ENCODE data around the gene TRIM24.

TRIM24 gene

DNA sequence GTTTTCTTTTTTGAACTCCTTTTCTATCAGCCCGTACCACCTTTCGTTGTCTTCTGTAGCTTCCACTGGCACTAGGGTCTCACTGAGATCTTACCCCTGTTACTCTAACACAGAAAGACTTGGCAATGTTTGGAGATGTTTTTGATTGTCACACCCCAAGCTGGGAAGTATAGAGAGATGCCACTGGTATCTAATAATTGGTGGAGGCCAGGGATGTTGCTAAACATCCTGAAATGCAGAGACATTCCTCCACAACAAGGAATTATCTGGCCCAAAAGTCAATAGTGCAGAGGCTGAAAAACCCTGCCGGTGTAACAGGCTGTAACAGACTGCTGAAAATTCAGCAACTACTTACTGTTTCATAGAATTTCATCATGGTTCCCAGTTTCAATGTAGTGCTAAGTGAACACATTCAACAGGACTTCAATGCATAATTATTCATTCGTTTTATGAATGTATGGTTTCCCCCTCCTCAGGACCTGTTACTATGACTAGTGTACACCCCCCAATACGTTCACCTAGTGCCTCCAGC, 115.9 kb downstream of the TRIM24 start:
- H3K4me2 ChIP-seq (ENCODE audit: low read depth, low read length): no peak overlapping the region
- no peak overlapping the region for H3K9ac ChIP-seq (ENCODE audit: low read length)
- no peak overlapping the region for H3K27ac ChIP-seq (ENCODE audit: low read length)
- no peaks in the 10 kb centered on the region for H3K9me3 ChIP-seq (replicated peaks; ENCODE audit: insufficient read depth, low read length)
- no peaks in the 10 kb centered on the region for H4K20me1 ChIP-seq (ENCODE audit: insufficient read depth, low read length)
- no peak overlapping the region for H3K4me3 ChIP-seq (ENCODE audit: low read length)
- H3K27me3 ChIP-seq (replicated peaks; ENCODE audit: insufficient read depth, low read length): no peaks in the 10 kb centered on the region
- H2AFZ ChIP-seq (ENCODE audit: low read length): no peak overlapping the region
- no peaks in the 10 kb centered on the region for H3K4me1 ChIP-seq (ENCODE audit: low read length)
- H3K36me3 ChIP-seq (replicated peaks; ENCODE audit: insufficient read depth, low read length): no peaks in the 10 kb centered on the region; the same call in 1 of the 2 replicates
- H3F3A ChIP-seq (ENCODE audit: insufficient read depth, low read length): no peaks in the 10 kb centered on the region
- no peak for TF ChIP-seq EZH2phosphoT487 (IDR thresholded peaks at IDR 0.05; ENCODE audit: low read length)
- TF ChIP-seq EZH2 (optimal IDR thresholded peaks at IDR 0.05; ENCODE audit: low read depth, low read length): no peak
- TF ChIP-seq, protein P1, sequence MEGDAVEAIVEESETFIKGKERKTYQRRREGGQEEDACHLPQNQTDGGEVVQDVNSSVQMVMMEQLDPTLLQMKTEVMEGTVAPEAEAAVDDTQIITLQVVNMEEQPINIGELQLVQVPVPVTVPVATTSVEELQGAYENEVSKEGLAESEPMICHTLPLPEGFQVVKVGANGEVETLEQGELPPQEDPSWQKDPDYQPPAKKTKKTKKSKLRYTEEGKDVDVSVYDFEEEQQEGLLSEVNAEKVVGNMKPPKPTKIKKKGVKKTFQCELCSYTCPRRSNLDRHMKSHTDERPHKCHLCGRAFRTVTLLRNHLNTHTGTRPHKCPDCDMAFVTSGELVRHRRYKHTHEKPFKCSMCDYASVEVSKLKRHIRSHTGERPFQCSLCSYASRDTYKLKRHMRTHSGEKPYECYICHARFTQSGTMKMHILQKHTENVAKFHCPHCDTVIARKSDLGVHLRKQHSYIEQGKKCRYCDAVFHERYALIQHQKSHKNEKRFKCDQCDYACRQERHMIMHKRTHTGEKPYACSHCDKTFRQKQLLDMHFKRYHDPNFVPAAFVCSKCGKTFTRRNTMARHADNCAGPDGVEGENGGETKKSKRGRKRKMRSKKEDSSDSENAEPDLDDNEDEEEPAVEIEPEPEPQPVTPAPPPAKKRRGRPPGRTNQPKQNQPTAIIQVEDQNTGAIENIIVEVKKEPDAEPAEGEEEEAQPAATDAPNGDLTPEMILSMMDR (IDR thresholded peaks at IDR 0.05; ENCODE audit: low read length): no peak
- H3K79me2 ChIP-seq (ENCODE audit: low read length): no peaks in the 10 kb centered on the region
- no peaks in the 10 kb centered on the region for H3K9me2 ChIP-seq (replicated peaks; ENCODE audit: insufficient read depth, low read length)
- no peak for DNase-seq

DNA sequence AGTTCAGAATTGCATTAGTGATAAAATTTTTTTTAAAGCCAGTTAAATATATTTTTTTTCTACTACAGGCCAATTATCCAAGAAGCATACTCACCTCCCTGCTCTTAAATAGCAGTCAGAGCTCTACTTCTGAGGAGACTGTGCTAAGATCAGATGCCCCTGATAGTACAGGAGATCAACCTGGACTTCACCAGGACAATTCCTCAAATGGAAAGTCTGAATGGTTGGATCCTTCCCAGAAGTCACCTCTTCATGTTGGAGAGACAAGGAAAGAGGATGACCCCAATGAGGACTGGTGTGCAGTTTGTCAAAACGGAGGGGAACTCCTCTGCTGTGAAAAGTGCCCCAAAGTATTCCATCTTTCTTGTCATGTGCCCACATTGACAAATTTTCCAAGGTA, 119.1 kb downstream of the TRIM24 start:
- H3K4me2 ChIP-seq (ENCODE audit: low read depth, low read length): no peak overlapping the region
- no peak for DNase-seq
- no peak overlapping the region for H3K4me3 ChIP-seq (ENCODE audit: low read length)
- H3K27me3 ChIP-seq (replicated peaks; ENCODE audit: insufficient read depth, low read length): no peaks in the 10 kb centered on the region
- no peak for TF ChIP-seq EZH2phosphoT487 (IDR thresholded peaks at IDR 0.05; ENCODE audit: low read length)
- no peaks in the 10 kb centered on the region for H3F3A ChIP-seq (ENCODE audit: insufficient read depth, low read length)
- no peaks in the 10 kb centered on the region; the same call in none of the 2 replicates for H3K36me3 ChIP-seq (replicated peaks; ENCODE audit: insufficient read depth, low read length)
- H3K9me3 ChIP-seq (replicated peaks; ENCODE audit: insufficient read depth, low read length): no peaks in the 10 kb centered on the region
- H3K79me2 ChIP-seq (ENCODE audit: low read length): no peaks in the 10 kb centered on the region
- H3K4me1 ChIP-seq (ENCODE audit: low read length): no peaks in the 10 kb centered on the region
- H4K20me1 ChIP-seq (ENCODE audit: insufficient read depth, low read length): no peaks in the 10 kb centered on the region
- H2AFZ ChIP-seq (ENCODE audit: low read length): no peak overlapping the region
- no peak overlapping the region for H3K27ac ChIP-seq (ENCODE audit: low read length)
- no peak overlapping the region for H3K9ac ChIP-seq (ENCODE audit: low read length)
- no peaks in the 10 kb centered on the region for H3K9me2 ChIP-seq (replicated peaks; ENCODE audit: insufficient read depth, low read length)

DNA sequence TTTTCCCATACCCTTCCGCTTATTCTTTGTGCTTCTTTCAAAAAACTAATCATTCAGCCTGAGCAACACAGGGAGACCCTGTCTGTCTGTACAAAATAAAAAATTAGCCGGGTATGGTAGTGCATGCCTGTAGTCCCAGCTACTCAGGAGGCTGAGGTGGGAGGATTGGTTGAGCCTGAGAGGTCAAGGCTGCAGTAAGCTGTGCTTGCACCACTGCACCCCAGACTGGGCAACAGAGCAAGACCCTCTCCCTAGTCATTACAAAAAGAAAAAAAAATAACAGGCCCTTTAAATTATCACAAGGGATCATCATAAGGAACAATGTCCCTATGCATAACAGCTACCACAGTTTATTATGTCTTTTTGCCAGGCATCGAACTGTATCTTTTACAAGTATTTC, 119.6 kb downstream of the TRIM24 start:
- peaks cover 4% of the 10 kb centered on the region for H3K36me3 ChIP-seq (replicated peaks; ENCODE audit: insufficient read depth, low read length)
- H3K4me3 ChIP-seq (ENCODE audit: low read length): no peak overlapping the region
- H3K4me2 ChIP-seq (ENCODE audit: low read depth, low read length): no peak overlapping the region
- TF ChIP-seq, protein P1 (IDR thresholded peaks at IDR 0.05; ENCODE audit: low read length): no peak
- TF ChIP-seq EZH2phosphoT487 (IDR thresholded peaks at IDR 0.05; ENCODE audit: low read length) (no peak), EZH2 (optimal IDR thresholded peaks at IDR 0.05; ENCODE audit: low read depth, low read length) (no peak)
- H3K27ac ChIP-seq (ENCODE audit: low read length): no peak overlapping the region
- no peak overlapping the region for H3K9ac ChIP-seq (ENCODE audit: low read length)
- H3K79me2 ChIP-seq (ENCODE audit: low read length): no peaks in the 10 kb centered on the region
- no peak for DNase-seq
- no peaks in the 10 kb centered on the region for H3K9me2 ChIP-seq (replicated peaks; ENCODE audit: insufficient read depth, low read length)
- no peak overlapping the region for H2AFZ ChIP-seq (ENCODE audit: low read length)
- H3F3A ChIP-seq (ENCODE audit: insufficient read depth, low read length): no peaks in the 10 kb centered on the region
- H3K4me1 ChIP-seq (ENCODE audit: low read length): no peaks in the 10 kb centered on the region
- no peaks in the 10 kb centered on the region for H3K27me3 ChIP-seq (replicated peaks; ENCODE audit: insufficient read depth, low read length)
- no peaks in the 10 kb centered on the region for H3K9me3 ChIP-seq (replicated peaks; ENCODE audit: insufficient read depth, low read length)
- H4K20me1 ChIP-seq (ENCODE audit: insufficient read depth, low read length): no peaks in the 10 kb centered on the region

DNA sequence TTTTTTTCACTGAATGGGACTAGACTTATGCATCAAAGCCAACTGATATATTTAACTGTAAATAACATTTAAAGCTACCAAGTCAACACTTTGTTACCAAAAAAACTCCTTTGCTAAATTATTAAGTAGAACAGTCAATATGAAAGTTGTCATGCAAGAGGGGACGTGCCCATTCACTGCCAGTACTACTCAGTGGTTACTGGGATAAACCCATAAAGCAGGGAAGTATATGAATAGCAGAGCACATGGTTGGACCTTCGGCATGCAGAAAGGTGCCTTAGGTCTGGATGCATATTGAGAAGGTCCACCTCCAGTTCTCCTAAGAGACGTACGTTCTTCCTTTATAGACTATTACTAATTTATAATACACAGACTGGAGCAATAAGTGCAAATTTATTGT, 121.0 kb downstream of the TRIM24 start:
- TF ChIP-seq EZH2 (optimal IDR thresholded peaks at IDR 0.05; ENCODE audit: low read depth, low read length): no peak
- no peak for TF ChIP-seq EZH2phosphoT487 (IDR thresholded peaks at IDR 0.05; ENCODE audit: low read length)
- TF ChIP-seq, protein P1 (IDR thresholded peaks at IDR 0.05; ENCODE audit: low read length): no peak
- Histone ChIP-seq H3K4me2 (ENCODE audit: low read depth, low read length) (no peak overlapping the region), H3K9me3 (replicated peaks; ENCODE audit: insufficient read depth, low read length) (no peaks in the 10 kb centered on the region), H3K36me3 (replicated peaks; ENCODE audit: insufficient read depth, low read length) (peaks cover 9% of the 10 kb centered on the region), H4K20me1 (ENCODE audit: insufficient read depth, low read length) (no peaks in the 10 kb centered on the region), H3F3A (ENCODE audit: insufficient read depth, low read length) (no peaks in the 10 kb centered on the region), H3K4me1 (ENCODE audit: low read length) (no peaks in the 10 kb centered on the region), H3K79me2 (ENCODE audit: low read length) (no peaks in the 10 kb centered on the region), H3K27ac (ENCODE audit: low read length) (no peak overlapping the region), H3K4me3 (ENCODE audit: low read length) (no peak overlapping the region), H3K27me3 (replicated peaks; ENCODE audit: insufficient read depth, low read length) (no peaks in the 10 kb centered on the region), H3K9me2 (replicated peaks; ENCODE audit: insufficient read depth, low read length) (no peaks in the 10 kb centered on the region), H3K9ac (ENCODE audit: low read length) (no peak overlapping the region), H2AFZ (ENCODE audit: low read length) (no peak overlapping the region)
- DNase-seq: no peak

Measured in MM.1S (cell line).